ENCODE measurements around the gene KIAA1549.
"Not testable (repeated sequence)": the region's sequence is repeated elsewhere in the genome, so short reads cannot be mapped to it uniquely, and the experiment has no call there.

The KIAA1549 gene

GRCh38 chr7:138809346-138809745, 171.8 kb downstream of the KIAA1549 start:
- DNase-seq (ENCODE audit: low read depth): no peak

- DNase-seq (ENCODE audit: low read depth): no peak
These were observed 176.6 kb downstream of the KIAA1549 start for GRCh38 chr7:138804618-138805017.

- no peak for DNase-seq (ENCODE audit: low read depth)
These were observed 178.5 kb downstream of the KIAA1549 start for GRCh38 chr7:138802706-138803105.

DNA sequence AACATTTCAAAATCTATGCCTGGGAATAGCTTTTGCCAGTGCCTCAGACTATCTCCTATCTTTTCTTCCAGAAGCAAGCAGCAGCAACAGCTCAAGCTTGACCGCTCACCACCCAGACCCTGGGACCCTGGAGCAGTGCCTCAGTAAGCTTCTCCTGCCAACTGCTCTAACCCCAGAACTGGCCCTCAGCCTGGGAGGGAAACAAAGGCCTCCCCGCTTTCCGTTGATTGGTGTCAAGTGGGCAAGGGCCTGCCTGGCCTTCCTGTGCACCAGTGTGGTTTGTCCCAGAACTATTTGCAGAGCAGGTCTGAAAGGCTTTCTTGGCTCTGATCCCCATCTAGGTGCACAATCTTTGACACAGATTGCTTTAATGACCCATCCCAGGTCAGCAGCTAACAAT, 179.9 kb downstream of the KIAA1549 start:
- DNase-seq (ENCODE audit: low read depth): no peak

DNA sequence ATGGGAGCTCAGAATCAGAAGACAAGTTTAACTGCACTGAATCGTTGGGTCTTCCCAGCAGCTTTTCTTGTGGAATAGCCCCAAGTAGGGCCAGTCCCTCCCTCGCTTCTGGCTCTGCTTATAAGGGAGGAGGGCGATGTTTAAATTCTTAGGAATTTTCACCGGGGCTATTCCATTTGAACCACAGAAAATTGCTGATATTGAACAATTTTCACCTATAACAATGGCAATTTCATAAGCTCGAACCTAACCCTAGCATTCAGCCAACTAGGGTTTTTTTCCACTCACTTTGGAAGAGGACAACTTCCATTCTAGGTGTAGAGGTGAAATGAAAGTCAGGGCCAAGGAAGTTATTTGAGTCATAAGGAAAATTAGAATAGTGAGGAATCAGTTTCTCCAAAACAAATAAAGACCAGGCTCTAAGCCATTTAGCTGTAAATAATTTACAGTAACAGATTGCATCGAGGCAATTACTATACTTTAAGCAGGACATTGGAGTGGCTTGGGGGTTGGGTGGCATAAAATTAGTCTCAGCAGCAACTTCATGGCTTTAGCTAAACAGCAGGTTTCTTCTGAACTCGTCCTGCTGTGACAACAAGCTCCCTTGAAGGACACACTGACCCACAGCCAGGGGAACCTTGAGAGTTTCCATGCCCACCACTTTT, 181.7 kb downstream of the KIAA1549 start:
- no peak for DNase-seq (ENCODE audit: low read depth)

GRCh38 chr7:138798836-138799235, 182.4 kb downstream of the KIAA1549 start:
- no peak for DNase-seq (ENCODE audit: low read depth)

DNA sequence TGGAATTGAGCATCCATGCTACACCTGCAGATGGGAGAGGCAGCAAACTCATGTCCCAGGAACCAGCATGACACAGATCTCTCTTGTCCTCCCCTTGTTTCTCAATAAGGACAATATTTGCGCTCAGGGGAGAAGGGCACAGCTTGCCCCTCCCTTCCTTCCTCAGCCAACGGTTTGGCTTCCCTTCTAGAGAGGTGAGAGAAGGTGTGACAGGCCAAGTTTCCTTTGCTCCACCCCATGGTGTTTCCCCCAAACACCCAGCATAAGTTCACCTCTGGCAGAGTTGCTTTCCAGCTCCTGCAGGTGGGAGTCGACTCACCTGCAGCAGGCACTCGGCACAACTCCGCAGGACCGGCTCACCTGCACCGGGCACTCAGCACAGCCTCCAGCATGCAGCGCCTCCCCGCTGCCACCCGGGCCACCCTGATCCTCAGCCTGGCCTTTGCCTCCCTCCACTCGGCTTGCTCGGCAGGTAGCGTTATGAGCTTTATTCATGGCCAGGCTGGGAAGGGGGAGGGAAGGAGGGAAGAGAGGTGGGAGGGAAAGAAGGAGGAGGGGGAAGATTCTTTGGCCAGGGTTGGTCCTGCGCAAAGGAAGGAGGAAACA, 183.4 kb downstream of the KIAA1549 start, which contains the start of the genes ATP6V0A4 and TMEM213:
TSS of gene ATP6V0A4 (minus strand) at position 482 of the 606 bp plus-strand sequence. CDS start 26,949 bp downstream, outside the sequence.
TSS of gene TMEM213 (plus strand) at position 280 of the 606 bp plus-strand sequence. CDS start at position 391, 111 bp downstream.
- DNase-seq (ENCODE audit: low read depth): no peak

GRCh38 chr7:138797046-138797445, 184.1 kb downstream of the KIAA1549 start:
- DNase-seq (ENCODE audit: low read depth): not testable (repeated sequence)

GRCh38 chr7:138796038-138796615, 185.1 kb downstream of the KIAA1549 start:
- DNase-seq (ENCODE audit: low read depth): no peak

DNA sequence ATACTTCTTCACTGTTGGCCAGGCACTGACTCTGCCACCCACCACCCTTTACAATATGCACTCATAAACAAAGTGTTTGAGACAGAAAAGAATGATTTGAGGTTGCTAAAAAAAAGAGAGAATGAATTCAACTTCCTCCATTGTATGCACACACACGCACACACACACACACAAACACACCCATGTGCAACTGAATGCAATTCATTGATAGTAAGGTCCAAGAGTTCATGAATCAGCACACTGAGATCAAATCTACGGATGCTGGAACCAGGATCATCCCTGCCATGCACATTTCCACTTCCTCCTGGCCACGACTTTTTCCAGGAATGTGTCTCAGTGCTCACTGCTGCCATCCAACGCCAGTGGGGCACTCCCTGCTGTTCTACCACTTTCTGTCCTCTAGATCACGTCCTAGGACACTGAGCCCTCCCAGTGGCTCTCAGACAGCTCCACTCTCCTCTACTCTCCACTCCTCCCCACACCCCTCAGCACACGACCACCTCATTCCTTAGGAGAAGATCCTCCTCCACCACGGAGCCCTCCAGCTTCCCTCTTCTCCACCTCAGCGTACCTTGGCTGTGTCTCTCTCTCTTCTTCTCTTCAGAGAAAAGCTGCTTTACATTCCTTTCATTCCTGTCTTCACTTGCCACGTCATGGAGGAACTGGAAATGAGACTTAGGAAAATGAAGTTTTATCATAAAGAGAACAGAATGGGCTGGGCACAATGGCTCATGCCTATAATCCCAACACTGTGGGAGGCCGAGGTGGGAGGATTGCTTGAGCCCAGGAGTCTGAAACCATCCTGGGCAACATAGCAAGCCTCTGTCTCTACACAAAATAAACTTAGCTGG, 195.4 kb downstream of the KIAA1549 start:
- no peak for DNase-seq (ENCODE audit: low read depth)

- no peak for DNase-seq (ENCODE audit: low read depth)
These were observed 196.5 kb downstream of the KIAA1549 start for GRCh38 chr7:138784692-138785091.

Data from stimulated activated CD8-positive, alpha-beta memory T cell treated with anti-CD3 and anti-CD28 coated beads, Interleukin-15, amount 100 ng/mL, for 1 hour (primary cell).